Dendritic cell treated with granulocyte-macrophage colony-stimulating factor and Interleukin-4, amounts not matched to agents 40 ng/mL and 50 ng/mL, for 4 days (primary cell): ENCODE data around the gene SCG5.

Source experiments
- H3K27ac Mint-ChIP-seq: one replicate; pipeline ENCODE4 v1.8.0; 2022; ENCODE audit warnings: mild to moderate bottlenecking, mixed read lengths
- H3K27me3 Mint-ChIP-seq: one replicate; pipeline ENCODE4 v1.8.0; 2022; ENCODE audit warnings: mild to moderate bottlenecking, mixed read lengths
- H3K36me3 Mint-ChIP-seq: one replicate; pipeline ENCODE4 v1.8.0; 2022; ENCODE audit warnings: low read depth, mixed read lengths
- H3K4me1 Mint-ChIP-seq: one replicate; pipeline ENCODE4 v1.8.0; 2022; ENCODE audit warnings: low read depth, mixed read lengths
- H3K4me3 Mint-ChIP-seq: one replicate; pipeline ENCODE4 v1.8.0; 2022; ENCODE audit warnings: mild to moderate bottlenecking, moderate library complexity, mixed read lengths
- H3K9me3 Mint-ChIP-seq: one replicate; pipeline ENCODE4 v1.8.0; 2022; ENCODE audit warnings: mixed read lengths
- intact Hi-C: fragments of 100-400 bp; cut with micrococcal nuclease; formaldehyde crosslinking; loops from one replicate; pipeline ENCODE4 v1.15.0; 2022

Gene SCG5

GRCh38 chr15:32733281-32733680 lies 91.8 kb downstream of the SCG5 start:
- intact Hi-C loops = loop anchor here (10.0 kb wide), 1 partner anchor 62 kb away; no protein-coding TSS in a partner anchor
- Mint-ChIP-seq H3K27ac (no peak overlapping the region), H3K27me3 (peaks cover 29% of the 10 kb centered on the region), H3K36me3 (no peaks in the 10 kb centered on the region), H3K4me3 (no peak overlapping the region), H3K4me1 (peaks cover 11% of the 10 kb centered on the region), H3K9me3 (no peaks in the 10 kb centered on the region)

GRCh38 chr15:32735989-32736700 lies 94.6 kb downstream of the SCG5 start:
- peaks cover 18% of the 10 kb centered on the region for H3K27me3 Mint-ChIP-seq
- no peaks in the 10 kb centered on the region for H3K36me3 Mint-ChIP-seq
- H3K27ac Mint-ChIP-seq = no peak overlapping the region
- intact Hi-C loops = loop anchor here (10.0 kb wide), 1 partner anchor 59 kb away; no protein-coding TSS in a partner anchor
- H3K4me1 Mint-ChIP-seq = peaks cover 3% of the 10 kb centered on the region
- no peak overlapping the region for H3K4me3 Mint-ChIP-seq
- H3K9me3 Mint-ChIP-seq = peaks cover 5% of the 10 kb centered on the region

GRCh38 chr15:32736701-32737061 lies 95.2 kb downstream of the SCG5 start:
- no peak overlapping the region for H3K27ac Mint-ChIP-seq
- intact Hi-C loops = loop anchor here (10.0 kb wide), 1 partner anchor 58 kb away; no protein-coding TSS in a partner anchor
- H3K27me3 Mint-ChIP-seq = peaks cover 14% of the 10 kb centered on the region
- H3K9me3 Mint-ChIP-seq = peaks cover 5% of the 10 kb centered on the region
- H3K4me1 Mint-ChIP-seq = no peaks in the 10 kb centered on the region
- H3K36me3 Mint-ChIP-seq = no peaks in the 10 kb centered on the region
- no peak overlapping the region for H3K4me3 Mint-ChIP-seq

DNA sequence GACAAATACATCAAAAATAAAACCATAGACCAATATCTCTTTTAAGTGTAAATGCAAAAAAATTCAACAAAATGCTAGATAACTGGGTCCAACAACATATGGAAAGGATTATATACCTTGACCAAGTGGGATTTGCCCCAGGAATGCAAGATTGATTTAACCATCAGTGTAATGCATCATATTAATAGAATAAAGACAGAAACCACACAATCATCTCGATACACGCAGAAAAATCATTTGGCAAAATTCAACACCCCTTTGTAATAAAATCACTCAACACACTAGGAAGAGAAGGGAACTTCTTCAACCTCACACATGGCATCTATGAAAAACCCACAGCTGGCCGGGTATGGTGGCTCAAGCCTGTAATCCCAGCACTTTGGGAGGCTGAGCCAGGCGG lies 95.8 kb downstream of the SCG5 start:
- intact Hi-C loops = loop anchor here (10.0 kb wide), 1 partner anchor 57 kb away; no protein-coding TSS in a partner anchor
- Mint-ChIP-seq H3K9me3 (peaks cover 5% of the 10 kb centered on the region), H3K4me3 (no peak overlapping the region), H3K4me1 (no peaks in the 10 kb centered on the region), H3K36me3 (no peaks in the 10 kb centered on the region), H3K27me3 (peaks cover 10% of the 10 kb centered on the region), H3K27ac (no peak overlapping the region)

GRCh38 chr15:32738666-32739065 lies 97.2 kb downstream of the SCG5 start:
- intact Hi-C loops = loop anchor here (10.0 kb wide), 1 partner anchor 56 kb away; no protein-coding TSS in a partner anchor
- H3K27ac Mint-ChIP-seq = no peak overlapping the region
- H3K4me3 Mint-ChIP-seq = no peak overlapping the region
- peaks cover 5% of the 10 kb centered on the region for H3K9me3 Mint-ChIP-seq
- no peaks in the 10 kb centered on the region for H3K4me1 Mint-ChIP-seq
- H3K36me3 Mint-ChIP-seq = no peaks in the 10 kb centered on the region
- H3K27me3 Mint-ChIP-seq = peaks cover 8% of the 10 kb centered on the region

DNA sequence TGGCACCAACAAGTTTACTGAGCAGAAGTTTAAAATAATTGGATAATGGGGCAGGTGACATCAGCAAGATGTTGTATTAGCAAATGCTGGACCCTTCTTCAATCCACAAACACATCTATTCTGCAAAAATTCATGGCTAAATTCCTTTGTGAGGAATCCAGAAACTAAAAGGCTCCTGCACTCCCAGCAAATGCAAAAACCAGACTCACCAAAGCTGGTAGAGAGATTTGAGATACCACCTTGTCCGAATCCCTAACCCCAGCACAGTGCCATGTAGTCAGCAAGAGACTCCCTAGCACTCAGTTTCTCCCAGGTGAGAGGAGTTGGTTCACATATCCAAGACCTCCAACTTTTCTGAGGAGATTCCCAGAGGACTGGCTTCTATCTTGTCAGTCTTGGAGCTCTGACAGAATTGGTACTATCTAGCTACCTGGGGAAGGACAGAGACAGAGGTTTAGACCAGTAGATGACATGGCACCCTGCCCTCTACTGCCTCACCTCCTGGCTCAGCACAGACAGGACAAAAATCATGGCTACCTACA lies 98.1 kb downstream of the SCG5 start:
- peaks cover 7% of the 10 kb centered on the region for H3K27me3 Mint-ChIP-seq
- H3K4me1 Mint-ChIP-seq = no peaks in the 10 kb centered on the region
- no peaks in the 10 kb centered on the region for H3K36me3 Mint-ChIP-seq
- H3K4me3 Mint-ChIP-seq = no peak overlapping the region
- H3K9me3 Mint-ChIP-seq = peaks cover 5% of the 10 kb centered on the region
- H3K27ac Mint-ChIP-seq = no peak overlapping the region
- intact Hi-C loops = loop anchor here (10.0 kb wide), 1 partner anchor 55 kb away; no protein-coding TSS in a partner anchor

DNA sequence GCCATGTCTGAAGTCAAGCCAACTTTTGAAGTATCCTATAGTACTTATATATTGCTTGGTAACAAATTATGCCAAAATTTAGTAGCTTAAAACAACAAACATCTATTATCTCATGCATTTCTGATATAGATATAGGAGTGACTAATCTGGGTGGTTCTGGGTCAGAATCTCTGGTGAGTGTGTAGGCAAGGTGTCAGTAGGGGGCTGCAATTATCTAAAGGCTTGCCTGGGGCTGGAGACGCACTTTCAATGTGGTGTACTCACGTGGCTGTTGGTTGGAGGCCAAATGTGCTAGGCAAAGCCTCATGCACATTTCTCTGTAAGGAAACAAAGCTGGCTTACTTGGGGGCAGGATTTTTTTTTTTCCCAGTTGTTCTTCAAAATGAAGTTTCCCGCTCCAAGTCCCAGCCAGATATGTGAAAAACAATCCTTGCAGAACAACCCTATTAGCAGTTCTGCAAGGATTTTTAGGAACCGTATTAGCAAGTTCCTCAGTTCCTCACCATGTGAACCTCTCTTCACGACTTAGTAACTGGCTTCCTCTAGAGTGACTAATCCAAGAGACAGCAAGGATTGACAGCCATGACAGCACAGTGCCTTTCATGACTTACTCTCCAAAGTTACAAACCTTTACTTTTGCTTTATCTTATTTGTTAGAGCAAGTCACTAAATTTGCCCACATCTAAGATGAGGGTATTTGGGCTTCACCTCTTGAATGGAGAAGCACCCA lies 102.1 kb downstream of the SCG5 start:
- H3K4me3 Mint-ChIP-seq = no peak overlapping the region
- H3K27ac Mint-ChIP-seq = no peak overlapping the region
- H3K27me3 Mint-ChIP-seq = peaks cover 3% of the 10 kb centered on the region
- intact Hi-C loops = no loop called here
- peaks cover 5% of the 10 kb centered on the region for H3K9me3 Mint-ChIP-seq
- no peaks in the 10 kb centered on the region for H3K36me3 Mint-ChIP-seq
- H3K4me1 Mint-ChIP-seq = no peaks in the 10 kb centered on the region

GRCh38 chr15:32746116-32746857 lies 104.8 kb downstream of the SCG5 start:
- Mint-ChIP-seq H3K36me3 (no peaks in the 10 kb centered on the region), H3K27ac (no peak overlapping the region), H3K9me3 (no peaks in the 10 kb centered on the region), H3K4me3 (no peak overlapping the region), H3K4me1 (no peaks in the 10 kb centered on the region), H3K27me3 (peaks cover 5% of the 10 kb centered on the region)
- intact Hi-C loops = no loop called here
